Smooth muscle cell (in vitro differentiated cells): ENCODE results near the gene ETV6. TPM values are rescaled to one million over a fixed set of nuclear protein-coding genes. Genes with fewer than 3 reads are reported as not detected.

ENCODE experiments used
- DNase-seq: peaks from one replicate; lab custom pipeline; 2025; ENCODE audit not compliant: unreplicated experiment; lab: John Stamatoyannopoulos, UW
- H2AFZ ChIP-seq: fragments of 200-600 bp; sonication (generic); 2 replicates; pipeline ENCODE4 v1.6.0; 2016; ENCODE audit warnings: antibody characterized with exemption, low read depth, mild to moderate bottlenecking
- H3F3A ChIP-seq: fragments of 200-600 bp; sonication (generic); 2 replicates; pipeline ENCODE4 v1.6.0; 2017; ENCODE audit warnings: antibody characterized with exemption, low read depth
- H3K27ac ChIP-seq: fragments of 200-600 bp; sonication (generic); 2 replicates; pipeline ENCODE4 v1.5.1; 2016; ENCODE audit warnings: low read depth, mild to moderate bottlenecking
- H3K27me3 ChIP-seq: fragments of 200-600 bp; sonication (generic); 2 replicates; pipeline ENCODE4 v1.6.1; 2016; ENCODE audit warnings: low read depth, mild to moderate bottlenecking
- H3K36me3 ChIP-seq: fragments of 200-600 bp; sonication (generic); 2 replicates; pipeline ENCODE4 v1.5.1; 2016; ENCODE audit warnings: low read depth
- H3K4me1 ChIP-seq: fragments of 200-600 bp; sonication (generic); 2 replicates; pipeline ENCODE4 v1.5.1; 2016; ENCODE audit warnings: low read depth
- H3K4me2 ChIP-seq: fragments of 200-600 bp; sonication (generic); 2 replicates; pipeline ENCODE4 v1.6.0; 2016; ENCODE audit warnings: mild to moderate bottlenecking
- H3K4me3 ChIP-seq: fragments of 200-600 bp; sonication (generic); 2 replicates; pipeline ENCODE4 v1.5.1; 2016; ENCODE audit warnings: mild to moderate bottlenecking
- H3K79me2 ChIP-seq: fragments of 200-600 bp; sonication (generic); 2 replicates; pipeline ENCODE4 v1.6.0; 2016; ENCODE audit warnings: low read depth, mild to moderate bottlenecking
- H3K9ac ChIP-seq: fragments of 200-600 bp; sonication (generic); 2 replicates; pipeline ENCODE4 v1.6.0; 2016; ENCODE audit warnings: low read depth
- H3K9me3 ChIP-seq: fragments of 200-600 bp; sonication (generic); replicated peaks from 2 replicates; pipeline ENCODE4 v1.5.1; 2016; ENCODE audit warnings: low read depth
- H4K20me1 ChIP-seq: fragments of 200-600 bp; sonication (generic); 2 replicates; pipeline ENCODE4 v1.6.0; 2016; ENCODE audit warnings: low read depth
- CTCF ChIP-seq: fragments of 200-600 bp; sonication (generic); IDR thresholded peaks from 2 replicates; pipeline ENCODE4 v1.5.1; 2017; ENCODE audit warnings: borderline replicate concordance, mild to moderate bottlenecking, antibody characterized with exemption; ENCODE audit not compliant: insufficient read depth, poor library complexity, severe bottlenecking
- WGBS: methylation state at CpG from one replicate; pipeline ENCODE4 v1.1.7; 2016; ENCODE audit warnings: low lambda C conversion rate; 5-methylcytosine and 5-hydroxymethylcytosine counted together
- polyA plus RNA-seq: library from polyadenylated mRNA; unstranded; fragments of >200 nt; fragmentation: Nextera tagmentation; extraction: Ambion mirVana; gene quantifications from 2 replicates; pipeline ENCODE4 v1.2.1, GENCODE V29; 2016
- total RNA-seq: library from RNA; depleted of rRNA; stranded (reverse); fragments of >200 nt; gene quantifications from 2 replicates; pipeline ENCODE4 v1.2.3, GENCODE V29; 2014

Gene ETV6
- total and polyA plus RNA-seq, 2 experiments from 2014 or later: 11.5 to 23.8 TPM

- Histone ChIP-seq H3K9ac (no peak overlapping the region), H3K79me2 (peaks cover 79% of the 10 kb centered on the region), H3F3A (peaks cover 15% of the 10 kb centered on the region), H2AFZ (no peak overlapping the region), H3K36me3 (no peaks in the 10 kb centered on the region), H3K27ac (no peak overlapping the region), H3K4me1 (peaks cover 14% of the 10 kb centered on the region), H4K20me1 (peaks cover 63% of the 10 kb centered on the region), H3K4me3 (no peak overlapping the region), H3K9me3 (no peaks in the 10 kb centered on the region), H3K27me3 (no peaks in the 10 kb centered on the region), H3K4me2 (no peak overlapping the region)
- WGBS: 94% methylated on average over 9 of the region's 9 CpGs
- TF ChIP-seq CTCF: no peak
- DNase-seq: no peak
Measured at GRCh38 chr12:11739980-11740577, 90.6 kb downstream of the ETV6 start.

- no peak for DNase-seq
- H3K79me2 ChIP-seq: peaks cover 70% of the 10 kb centered on the region
Measured at GRCh38 chr12:11741434-11742092, 92.1 kb downstream of the ETV6 start.

GRCh38 chr12:11743423-11744409 is 94.2 kb downstream of the ETV6 start:
- WGBS: 24% methylated on average over 12 of the region's 12 CpGs
- Histone ChIP-seq H3K4me2 (peak overlapping the region; percentile 13), H3K27ac (peak overlapping the region; percentile 81)

More at GRCh38 chr12:11741434-11742092, 92.1 kb downstream of the ETV6 start:
- H2AFZ ChIP-seq: no peak overlapping the region
- H3K36me3 ChIP-seq: no peaks in the 10 kb centered on the region
- H3K27ac ChIP-seq: no peak overlapping the region
- 86% methylated on average over 4 of the region's 4 CpGs for WGBS
- no peak overlapping the region for H3K4me3 ChIP-seq
- H3K27me3 ChIP-seq: no peaks in the 10 kb centered on the region
- H3K9ac ChIP-seq: no peak overlapping the region
- H3F3A ChIP-seq: peaks cover 18% of the 10 kb centered on the region
- no peak for TF ChIP-seq CTCF
- H3K9me3 ChIP-seq: no peaks in the 10 kb centered on the region
- H3K4me2 ChIP-seq: peak overlapping the region; percentile 25
- peaks cover 65% of the 10 kb centered on the region for H4K20me1 ChIP-seq
- H3K4me1 ChIP-seq: peaks cover 21% of the 10 kb centered on the region

More at GRCh38 chr12:11743423-11744409, 94.2 kb downstream of the ETV6 start:
- Histone ChIP-seq H3F3A (peaks cover 32% of the 10 kb centered on the region), H3K4me1 (peaks cover 21% of the 10 kb centered on the region), H3K9me3 (no peaks in the 10 kb centered on the region), H3K9ac (peak overlapping the region; percentile 5), H4K20me1 (peaks cover 54% of the 10 kb centered on the region), H3K36me3 (no peaks in the 10 kb centered on the region), H3K4me3 (no peak overlapping the region), H3K79me2 (peaks cover 72% of the 10 kb centered on the region), H2AFZ (no peak overlapping the region), H3K27me3 (no peaks in the 10 kb centered on the region)
- no peak for DNase-seq
- no peak for TF ChIP-seq CTCF
